Measurements from ENCODE around the gene GMPR. TPM values are rescaled to one million over a fixed set of nuclear protein-coding genes. Genes with fewer than 3 reads are reported as not detected.

Gene GMPR
- total RNA-seq, 4 donors from 2014 or later = 0.53 to 6.3 (median 1.6) TPM

GRCh38 chr6:16198061-16198705 lies 40.2 kb upstream of the GMPR start:
- DNase-seq = no peak
- H3K4me1 ChIP-seq = peaks cover 0 to 11% (median 0%) of the 10 kb centered on the region in 3 donors
- TF ChIP-seq POLR2A (IDR thresholded peaks at IDR 0.05) = no peak
- 90 to 93% methylated on average over 3 to 11 of the region's 50 CpGs for WGBS, 2 donors
- H3K4me3 ChIP-seq = no peak overlapping the region
- H3K27ac ChIP-seq = no peak overlapping the region
- H3K36me3 ChIP-seq = no peaks in the 10 kb centered on the region
- H3K9me3 ChIP-seq = no peaks in the 10 kb centered on the region
- H3K27me3 ChIP-seq = peaks cover 0 to 23% (median 0%) of the 10 kb centered on the region in 4 donors
- intact Hi-C loops (cut with DNase I) = no loop called here

- no peak for DNase-seq
- TF ChIP-seq POLR2A (IDR thresholded peaks at IDR 0.05) = no peak
- TF ChIP-seq CTCF (IDR thresholded peaks at IDR 0.05) = no peak
- Histone ChIP-seq H3K4me3 (no peak overlapping the region), H3K27ac (no peak overlapping the region), H3K9me3 (no peaks in the 10 kb centered on the region), H3K4me1 (peaks cover 0 to 11% (median 0%) of the 10 kb centered on the region in 3 donors), H3K27me3 (peaks cover 0 to 23% (median 0%) of the 10 kb centered on the region in 4 donors), H3K36me3 (no peaks in the 10 kb centered on the region)
- intact Hi-C loops (cut with DNase I) = no loop called here
- WGBS, 2 donors = 86 to 94% methylated on average over 4 to 5 of the region's 5 CpGs
These were observed 38.6 kb upstream of the GMPR start for GRCh38 chr6:16199804-16200203.

- H3K9me3 ChIP-seq = no peaks in the 10 kb centered on the region
- peaks cover 0 to 11% (median 0%) of the 10 kb centered on the region in 3 donors for H3K4me1 ChIP-seq
- 35 to 53% methylated on average over 18 of the region's 18 CpGs for WGBS, 2 donors
- intact Hi-C loops (cut with DNase I) = no loop called here
- no peak for TF ChIP-seq POLR2A (IDR thresholded peaks at IDR 0.05)
- no peak for TF ChIP-seq CTCF (IDR thresholded peaks at IDR 0.05)
- DNase-seq = no peak
- H3K4me3 ChIP-seq = peak overlapping the region in 2 of 4 donors; percentile 15 to 43
- H3K27me3 ChIP-seq = peaks cover 0 to 23% (median 0%) of the 10 kb centered on the region in 4 donors
- H3K36me3 ChIP-seq = no peaks in the 10 kb centered on the region
- peak overlapping the region in 1 of 4 donors; percentile 3 for H3K27ac ChIP-seq
These were observed 38.0 kb upstream of the GMPR start for GRCh38 chr6:16200321-16200883.

GRCh38 chr6:16201706-16202105 lies 36.7 kb upstream of the GMPR start:
- peaks cover 0 to 11% (median 0%) of the 10 kb centered on the region in 3 donors for H3K4me1 ChIP-seq
- no peak for TF ChIP-seq CTCF (IDR thresholded peaks at IDR 0.05)
- TF ChIP-seq POLR2A (IDR thresholded peaks at IDR 0.05) = no peak
- 100% methylated on average over 1 of the region's 1 CpG for WGBS, 2 donors
- peaks cover 0 to 16% (median 0%) of the 10 kb centered on the region in 4 donors for H3K27me3 ChIP-seq
- intact Hi-C loops (cut with DNase I) = no loop called here
- DNase-seq = no peak
- H3K27ac ChIP-seq = no peak overlapping the region
- no peaks in the 10 kb centered on the region for H3K9me3 ChIP-seq
- H3K4me3 ChIP-seq = no peak overlapping the region
- H3K36me3 ChIP-seq = no peaks in the 10 kb centered on the region

- Histone ChIP-seq H3K4me3 (no peak overlapping the region), H3K27me3 (peaks cover 0 to 30% (median 0%) of the 10 kb centered on the region in 4 donors), H3K36me3 (no peaks in the 10 kb centered on the region), H3K4me1 (peaks cover 0 to 11% (median 0%) of the 10 kb centered on the region in 3 donors), H3K27ac (peak overlapping the region in 1 of 4 donors; percentile 14), H3K9me3 (no peaks in the 10 kb centered on the region)
- DNase-seq = no peak
- intact Hi-C loops (cut with DNase I) = no loop called here
- TF ChIP-seq CTCF (IDR thresholded peaks at IDR 0.05) = no peak
- WGBS, 2 donors = 83 to 85% methylated on average over 5 of the region's 5 CpGs
These were observed 33.6 kb upstream of the GMPR start for GRCh38 chr6:16204653-16205376.

Measured in esophagus squamous epithelium (tissue), 5 donors.